ENCODE results near the gene NR6A1. TPM values are rescaled to one million over a fixed set of nuclear protein-coding genes. Genes with fewer than 3 reads are reported as not detected.

Gene NR6A1
- polyA plus RNA-seq, 1 donor from 2014 or later = 4.3 TPM

DNA sequence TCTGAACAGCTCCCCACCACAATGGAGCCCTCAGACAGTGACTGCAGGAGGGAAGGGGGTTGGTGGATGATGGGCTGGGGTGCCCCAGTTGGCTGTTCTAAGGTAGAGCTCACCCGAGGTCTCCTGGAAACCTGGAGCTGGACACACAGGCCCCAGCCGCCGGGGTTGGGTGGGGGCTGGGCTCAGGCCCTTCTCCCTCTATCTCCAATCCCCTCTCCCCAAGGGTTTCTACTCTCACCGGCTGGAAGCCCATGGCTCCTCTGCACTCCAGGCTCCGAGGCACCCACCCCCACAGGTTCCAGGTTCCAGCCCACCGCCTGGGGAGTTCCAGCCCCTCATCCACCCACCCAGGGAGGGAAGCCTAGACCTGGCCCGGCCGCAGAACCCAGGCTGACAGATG, 264.7 kb downstream of the NR6A1 start:
- TF ChIP-seq, protein P1, sequence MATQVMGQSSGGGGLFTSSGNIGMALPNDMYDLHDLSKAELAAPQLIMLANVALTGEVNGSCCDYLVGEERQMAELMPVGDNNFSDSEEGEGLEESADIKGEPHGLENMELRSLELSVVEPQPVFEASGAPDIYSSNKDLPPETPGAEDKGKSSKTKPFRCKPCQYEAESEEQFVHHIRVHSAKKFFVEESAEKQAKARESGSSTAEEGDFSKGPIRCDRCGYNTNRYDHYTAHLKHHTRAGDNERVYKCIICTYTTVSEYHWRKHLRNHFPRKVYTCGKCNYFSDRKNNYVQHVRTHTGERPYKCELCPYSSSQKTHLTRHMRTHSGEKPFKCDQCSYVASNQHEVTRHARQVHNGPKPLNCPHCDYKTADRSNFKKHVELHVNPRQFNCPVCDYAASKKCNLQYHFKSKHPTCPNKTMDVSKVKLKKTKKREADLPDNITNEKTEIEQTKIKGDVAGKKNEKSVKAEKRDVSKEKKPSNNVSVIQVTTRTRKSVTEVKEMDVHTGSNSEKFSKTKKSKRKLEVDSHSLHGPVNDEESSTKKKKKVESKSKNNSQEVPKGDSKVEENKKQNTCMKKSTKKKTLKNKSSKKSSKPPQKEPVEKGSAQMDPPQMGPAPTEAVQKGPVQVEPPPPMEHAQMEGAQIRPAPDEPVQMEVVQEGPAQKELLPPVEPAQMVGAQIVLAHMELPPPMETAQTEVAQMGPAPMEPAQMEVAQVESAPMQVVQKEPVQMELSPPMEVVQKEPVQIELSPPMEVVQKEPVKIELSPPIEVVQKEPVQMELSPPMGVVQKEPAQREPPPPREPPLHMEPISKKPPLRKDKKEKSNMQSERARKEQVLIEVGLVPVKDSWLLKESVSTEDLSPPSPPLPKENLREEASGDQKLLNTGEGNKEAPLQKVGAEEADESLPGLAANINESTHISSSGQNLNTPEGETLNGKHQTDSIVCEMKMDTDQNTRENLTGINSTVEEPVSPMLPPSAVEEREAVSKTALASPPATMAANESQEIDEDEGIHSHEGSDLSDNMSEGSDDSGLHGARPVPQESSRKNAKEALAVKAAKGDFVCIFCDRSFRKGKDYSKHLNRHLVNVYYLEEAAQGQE (IDR thresholded peaks at IDR 0.05; ENCODE audit: borderline replicate concordance) = no peak
- no peak for TF ChIP-seq POLR2AphosphoS5 (IDR thresholded peaks at IDR 0.05)
- TF ChIP-seq EP300 (conservative IDR thresholded peaks at IDR 0.05; ENCODE audit: poor library complexity, severe bottlenecking) = no peak
- TF ChIP-seq, protein P2, sequence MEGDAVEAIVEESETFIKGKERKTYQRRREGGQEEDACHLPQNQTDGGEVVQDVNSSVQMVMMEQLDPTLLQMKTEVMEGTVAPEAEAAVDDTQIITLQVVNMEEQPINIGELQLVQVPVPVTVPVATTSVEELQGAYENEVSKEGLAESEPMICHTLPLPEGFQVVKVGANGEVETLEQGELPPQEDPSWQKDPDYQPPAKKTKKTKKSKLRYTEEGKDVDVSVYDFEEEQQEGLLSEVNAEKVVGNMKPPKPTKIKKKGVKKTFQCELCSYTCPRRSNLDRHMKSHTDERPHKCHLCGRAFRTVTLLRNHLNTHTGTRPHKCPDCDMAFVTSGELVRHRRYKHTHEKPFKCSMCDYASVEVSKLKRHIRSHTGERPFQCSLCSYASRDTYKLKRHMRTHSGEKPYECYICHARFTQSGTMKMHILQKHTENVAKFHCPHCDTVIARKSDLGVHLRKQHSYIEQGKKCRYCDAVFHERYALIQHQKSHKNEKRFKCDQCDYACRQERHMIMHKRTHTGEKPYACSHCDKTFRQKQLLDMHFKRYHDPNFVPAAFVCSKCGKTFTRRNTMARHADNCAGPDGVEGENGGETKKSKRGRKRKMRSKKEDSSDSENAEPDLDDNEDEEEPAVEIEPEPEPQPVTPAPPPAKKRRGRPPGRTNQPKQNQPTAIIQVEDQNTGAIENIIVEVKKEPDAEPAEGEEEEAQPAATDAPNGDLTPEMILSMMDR (IDR thresholded peaks at IDR 0.05; ENCODE audit: poor library complexity, severe bottlenecking) = no peak
- TF ChIP-seq EZH2 (IDR thresholded peaks at IDR 0.05; ENCODE audit: borderline replicate concordance, insufficient read depth, low read length, poor library complexity, severe bottlenecking) = no peak
- no peak for TF ChIP-seq RAD21 (conservative IDR thresholded peaks at IDR 0.05)
- TF ChIP-seq TAF1 (IDR thresholded peaks at IDR 0.05; ENCODE audit: low read depth) = no peak
- TF ChIP-seq MXI1 (conservative IDR thresholded peaks at IDR 0.05; ENCODE audit: poor library complexity, severe bottlenecking) = no peak

DNA sequence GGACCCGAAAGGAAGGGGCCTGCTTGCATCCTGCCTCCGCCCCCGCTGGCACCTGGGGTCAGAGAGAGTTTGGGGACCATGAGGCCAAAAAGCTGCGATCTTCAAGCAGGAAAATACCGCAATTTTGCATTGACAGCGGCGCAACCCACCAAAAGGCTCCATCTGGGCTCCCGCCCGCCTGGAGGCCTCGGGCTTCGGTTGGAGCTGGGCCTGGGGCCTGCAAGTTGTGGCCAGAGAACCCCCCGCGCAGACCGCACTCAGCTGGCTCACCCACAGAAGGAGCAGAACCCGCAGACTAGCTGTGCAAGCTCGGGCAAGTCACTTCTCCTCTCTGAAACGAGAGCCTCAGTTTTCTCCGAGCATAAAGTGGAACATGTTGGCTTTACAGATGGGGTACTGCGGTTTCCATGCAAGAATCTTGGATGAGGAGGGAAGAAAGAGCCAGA, 265.2 kb downstream of the NR6A1 start:
- H3K9ac ChIP-seq (ENCODE audit: low read length) = no peak overlapping the region
- no peaks in the 10 kb centered on the region for H3K36me3 ChIP-seq (ENCODE audit: insufficient read depth, low read length)
- no peak overlapping the region for H3K27ac ChIP-seq (ENCODE audit: low read length)
- no peak overlapping the region for H2AFZ ChIP-seq (ENCODE audit: low read depth, low read length)
- TF ChIP-seq EZH2 (IDR thresholded peaks at IDR 0.05; ENCODE audit: borderline replicate concordance, insufficient read depth, low read length, poor library complexity, severe bottlenecking) (no peak), MXI1 (conservative IDR thresholded peaks at IDR 0.05; ENCODE audit: poor library complexity, severe bottlenecking) (no peak), TAF1 (IDR thresholded peaks at IDR 0.05; ENCODE audit: low read depth) (no peak), SMC3 (conservative IDR thresholded peaks at IDR 0.05; ENCODE audit: poor library complexity) (no peak), EP300 (conservative IDR thresholded peaks at IDR 0.05; ENCODE audit: poor library complexity, severe bottlenecking) (no peak), POLR2AphosphoS5 (IDR thresholded peaks at IDR 0.05) (no peak), RAD21 (conservative IDR thresholded peaks at IDR 0.05) (no peak)
- TF ChIP-seq, protein P1 (IDR thresholded peaks at IDR 0.05; ENCODE audit: borderline replicate concordance) = no peak
- TF ChIP-seq, protein P2 (IDR thresholded peaks at IDR 0.05; ENCODE audit: poor library complexity, severe bottlenecking) = no peak
- H4K20me1 ChIP-seq (ENCODE audit: insufficient read depth) = no peaks in the 10 kb centered on the region
- no peaks in the 10 kb centered on the region for H3K9me3 ChIP-seq (ENCODE audit: low read length)
- no peaks in the 10 kb centered on the region for H3K9me2 ChIP-seq (ENCODE audit: insufficient read depth, low read length)
- H3K4me2 ChIP-seq (ENCODE audit: low read length) = no peak overlapping the region
- no peaks in the 10 kb centered on the region for H3F3A ChIP-seq (ENCODE audit: insufficient read depth, low read length, poor library complexity, severe bottlenecking)
- H3K4me3 ChIP-seq (ENCODE audit: low read length) = no peak overlapping the region
- peaks cover 57% of the 10 kb centered on the region for H3K27me3 ChIP-seq (ENCODE audit: insufficient read depth, low read depth, low read length)
- no peaks in the 10 kb centered on the region for H3K79me2 ChIP-seq (replicated peaks; ENCODE audit: insufficient read depth, low read length)

More for the DNA sequence above, 264.7 kb downstream of the NR6A1 start:
- no peaks in the 10 kb centered on the region for H3K79me2 ChIP-seq (replicated peaks; ENCODE audit: insufficient read depth, low read length)
- H3K36me3 ChIP-seq (ENCODE audit: insufficient read depth, low read length) = no peaks in the 10 kb centered on the region
- no peak overlapping the region for H3K27ac ChIP-seq (ENCODE audit: low read length)
- no peaks in the 10 kb centered on the region for H4K20me1 ChIP-seq (ENCODE audit: insufficient read depth)
- H3K9me3 ChIP-seq (ENCODE audit: low read length) = no peaks in the 10 kb centered on the region
- no peak overlapping the region for H2AFZ ChIP-seq (ENCODE audit: low read depth, low read length)
- H3K4me2 ChIP-seq (ENCODE audit: low read length) = no peak overlapping the region
- H3F3A ChIP-seq (ENCODE audit: insufficient read depth, low read length, poor library complexity, severe bottlenecking) = no peaks in the 10 kb centered on the region
- peaks cover 52% of the 10 kb centered on the region for H3K27me3 ChIP-seq (ENCODE audit: insufficient read depth, low read depth, low read length)
- H3K4me3 ChIP-seq (ENCODE audit: low read length) = no peak overlapping the region
- no peak overlapping the region for H3K9ac ChIP-seq (ENCODE audit: low read length)
- no peaks in the 10 kb centered on the region for H3K9me2 ChIP-seq (ENCODE audit: insufficient read depth, low read length)
